ENCODE measurements around the gene FOXL2NB. TPM values are rescaled to one million over a fixed set of nuclear protein-coding genes. Genes with fewer than 3 reads are reported as not detected.

Gene FOXL2NB
- total RNA-seq, 4 donors from 2014 or later, result not detected

DNA sequence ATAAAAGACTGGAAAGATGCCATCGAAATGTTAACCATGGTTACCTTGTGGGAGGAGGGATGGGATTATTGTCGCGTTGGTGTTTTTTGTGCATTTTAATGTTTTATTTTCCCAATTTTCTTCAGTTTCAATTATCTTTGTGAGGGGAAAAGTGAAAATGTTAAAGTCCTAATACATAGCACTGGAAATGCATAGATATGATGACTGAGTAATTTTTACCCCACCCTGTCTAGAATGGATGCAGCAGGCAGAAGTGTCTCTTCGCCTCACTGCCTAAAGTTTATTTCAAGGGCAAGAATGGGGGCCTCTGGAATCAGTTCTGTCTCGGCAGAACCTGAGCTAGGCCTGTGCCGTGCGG lies 11.5 kb upstream of the FOXL2NB start:
- no peak for DNase-seq
- Histone ChIP-seq H3K36me3 (no peaks in the 10 kb centered on the region), H3K9me3 (no peaks in the 10 kb centered on the region), H3K27ac (no peak overlapping the region), H3K4me3 (replicated peaks in 1 of 3) (no peak overlapping the region), H3K27me3 (peaks cover 41% of the 10 kb centered on the region), H3K4me1 (peaks cover 31 to 51% of the 10 kb centered on the region in 2 donors)
- TF ChIP-seq POLR2A (IDR thresholded peaks at IDR 0.05) (no peak), CTCF (IDR thresholded peaks at IDR 0.05) (no peak)
- intact Hi-C loops (cut with DNase I), result no loop called here
- 81 to 87% methylated on average over 7 of the region's 7 CpGs for WGBS, 2 donors

DNA sequence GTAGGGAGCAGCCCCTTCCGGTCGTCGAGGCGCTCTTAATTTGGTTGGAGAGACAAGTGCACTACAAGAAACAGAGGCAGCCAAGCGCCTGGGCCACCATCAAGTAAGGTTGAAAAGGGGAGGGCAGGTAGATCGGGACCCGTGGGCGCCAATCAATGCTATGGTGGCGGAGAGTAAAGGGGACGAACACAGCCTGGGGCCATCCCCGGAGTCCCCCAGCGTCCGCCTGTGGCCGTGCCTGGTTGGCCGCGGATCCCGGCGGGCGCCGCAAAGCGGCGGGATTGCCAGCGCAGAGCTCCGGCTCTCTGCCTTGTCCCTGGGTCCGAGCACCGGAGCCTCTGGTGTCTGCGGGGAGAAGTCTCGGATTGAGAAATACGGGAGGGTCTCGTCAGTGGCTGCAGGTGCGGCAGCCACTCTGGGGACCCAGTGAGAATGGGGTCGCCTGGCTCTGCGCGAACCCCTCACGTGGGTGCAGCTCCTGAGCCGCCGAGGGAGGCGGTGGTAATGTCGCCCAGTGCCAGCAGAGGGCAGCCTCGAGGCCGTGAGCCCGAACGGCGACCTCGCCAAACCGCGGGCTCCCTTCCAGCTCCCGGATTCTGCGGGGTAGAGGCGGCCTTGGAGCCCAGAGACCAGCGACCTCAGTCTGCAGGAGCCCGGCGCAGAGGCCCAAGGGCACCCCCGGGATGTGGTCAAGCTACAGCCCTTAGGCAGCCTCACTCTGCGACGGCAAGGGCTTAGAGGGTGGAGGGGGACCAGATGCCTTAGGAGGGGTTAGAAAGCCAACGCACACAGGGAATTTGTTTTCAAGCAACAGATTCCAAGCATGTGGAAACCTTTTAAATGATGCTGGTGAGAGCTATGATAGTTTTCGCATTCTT lies 10.9 kb upstream of the FOXL2NB start:
- no peaks in the 10 kb centered on the region for H3K9me3 ChIP-seq
- WGBS, 2 donors, result 5 to 10% methylated on average over 27 to 39 of the region's 58 CpGs
- H3K4me1 ChIP-seq, result peaks cover 31 to 51% of the 10 kb centered on the region in 2 donors
- H3K36me3 ChIP-seq, result no peaks in the 10 kb centered on the region
- peaks cover 47% of the 10 kb centered on the region for H3K27me3 ChIP-seq
- no peak for TF ChIP-seq POLR2A (IDR thresholded peaks at IDR 0.05)
- peak; percentile 52 to 99 (median 86) for TF ChIP-seq CTCF (IDR thresholded peaks at IDR 0.05)
- intact Hi-C loops (cut with DNase I), result no loop called here
- H3K27ac ChIP-seq, result no peak overlapping the region
- peak overlapping the region in 1 of 3 donors; percentile 10 for H3K4me3 ChIP-seq (replicated peaks in 1 of 3)
- peak; percentile 63 to 68 for DNase-seq

- Histone ChIP-seq H3K27ac (no peak overlapping the region), H3K9me3 (no peaks in the 10 kb centered on the region), H3K36me3 (no peaks in the 10 kb centered on the region), H3K4me3 (replicated peaks in 1 of 3) (peak overlapping the region in 1 of 3 donors; percentile 10), H3K4me1 (peaks cover 31 to 51% of the 10 kb centered on the region in 2 donors), H3K27me3 (peaks cover 56% of the 10 kb centered on the region)
- WGBS, 2 donors, result 9 to 12% methylated on average over 26 to 44 of the region's 45 CpGs
- intact Hi-C loops (cut with DNase I), result no loop called here
- TF ChIP-seq POLR2A (IDR thresholded peaks at IDR 0.05), result no peak
- no peak for TF ChIP-seq CTCF (IDR thresholded peaks at IDR 0.05)
- DNase-seq, result no peak
Measured at GRCh38 chr3:138936741-138937689, 10.0 kb upstream of the FOXL2NB start.

- no peak overlapping the region for H3K27ac ChIP-seq
- peaks cover 31 to 51% of the 10 kb centered on the region in 2 donors for H3K4me1 ChIP-seq
- H3K27me3 ChIP-seq, result peaks cover 61% of the 10 kb centered on the region
- DNase-seq, result no peak
- no peaks in the 10 kb centered on the region for H3K9me3 ChIP-seq
- H3K4me3 ChIP-seq (replicated peaks in 1 of 3), result no peak overlapping the region
- no peaks in the 10 kb centered on the region for H3K36me3 ChIP-seq
- 17% methylated on average over 10 of the region's 29 CpGs; no CpG with 5 or more reads in 1 of the 2 donors for WGBS, 2 donors
- intact Hi-C loops (cut with DNase I), result no loop called here
- TF ChIP-seq CTCF (IDR thresholded peaks at IDR 0.05) (no peak), POLR2A (IDR thresholded peaks at IDR 0.05) (no peak)
Measured at GRCh38 chr3:138937690-138938055, 9.3 kb upstream of the FOXL2NB start.
